SKM-1 (cell line): Measurements from ENCODE around the gene S100A11.

Experiments
- DNase-seq: peaks from one replicate; lab custom pipeline; 2025; ENCODE audit not compliant: unreplicated experiment; lab: John Stamatoyannopoulos, UW

S100A11 gene

DNA sequence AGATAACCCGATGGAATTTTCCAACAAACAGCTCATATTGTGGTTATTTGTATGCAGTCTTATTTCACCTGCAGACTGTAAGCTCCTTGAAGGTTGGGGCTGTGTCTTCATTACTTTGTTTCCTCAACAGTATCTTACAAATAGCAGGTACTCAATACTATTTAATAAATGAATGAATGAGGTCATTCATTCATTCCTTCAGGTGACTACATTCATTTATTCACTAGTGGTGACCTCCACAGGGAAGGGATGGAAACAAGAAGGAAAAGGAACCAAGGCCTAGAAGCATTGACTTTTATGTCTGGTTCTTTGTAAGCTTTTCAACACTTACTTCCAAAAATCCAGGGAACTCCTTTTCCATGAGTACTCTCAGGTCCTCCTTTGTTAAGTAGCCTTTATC, 51.0 kb downstream of the S100A11 start:
- no peak for DNase-seq

DNA sequence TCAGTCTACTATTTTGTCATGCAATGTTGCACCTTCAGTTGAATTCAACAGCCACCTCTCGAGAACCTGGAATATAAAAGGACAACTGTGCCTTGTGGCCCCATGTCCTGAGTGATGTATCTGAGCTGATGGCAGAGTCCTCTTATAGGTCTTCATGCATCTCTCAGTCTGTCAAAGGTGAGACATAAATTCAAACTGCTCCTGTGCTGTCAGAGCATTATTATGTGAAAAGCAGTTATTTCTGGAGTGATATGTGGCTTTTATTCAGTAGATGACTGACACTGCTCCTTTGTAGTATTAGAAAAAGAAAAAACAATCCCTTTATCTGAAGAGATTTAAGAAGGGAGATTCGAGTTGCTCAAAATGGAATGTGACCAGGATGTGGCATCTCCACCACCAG, 51.5 kb downstream of the S100A11 start:
- no peak for DNase-seq

DNA sequence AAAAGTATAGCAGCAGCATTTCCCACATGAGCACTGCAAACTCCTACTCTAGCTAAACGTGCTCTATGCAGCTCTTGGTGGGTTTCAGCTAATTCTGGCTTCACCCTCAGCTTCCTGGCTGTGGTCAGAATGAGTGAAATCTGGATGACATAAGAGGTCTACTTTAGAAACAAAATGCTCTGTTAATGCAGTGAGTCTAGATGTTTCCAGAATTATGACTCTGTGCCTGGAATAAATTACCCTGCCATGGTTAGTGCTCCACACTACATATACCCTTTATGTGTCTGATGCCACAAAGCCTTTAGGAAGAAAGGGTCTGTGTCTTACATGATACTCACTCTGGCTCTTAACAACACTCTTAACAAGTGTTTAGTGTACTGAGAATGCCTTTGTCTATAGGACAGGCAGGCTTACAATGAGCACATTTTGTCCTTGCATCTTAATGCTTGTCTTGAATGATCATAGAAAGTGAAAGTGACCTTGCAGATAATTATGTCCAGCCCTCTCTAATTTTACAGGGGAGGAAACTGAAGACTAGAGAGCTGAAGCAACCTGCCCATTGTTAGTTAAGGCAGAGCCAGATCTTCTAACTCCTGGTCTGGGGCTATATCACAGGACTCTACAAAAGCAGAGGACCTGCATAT, 52.4 kb downstream of the S100A11 start:
- peak; percentile 44 for DNase-seq
